HG03342 (cell line): ENCODE results near the gene HDLBP.
"Not testable (repeated sequence)": the region's sequence is repeated elsewhere in the genome, so short reads cannot be mapped to it uniquely, and the experiment has no call there.

Source experiments
- ATAC-seq: cut with Tn5 transposase; IDR thresholded peaks from one replicate; pipeline ENCODE4 v1.9.1; 2021; ENCODE audit warnings: mild to moderate bottlenecking, moderate library complexity; ENCODE audit not compliant: unreplicated experiment

Gene HDLBP

GRCh38 chr2:241330616-241330981 lies 15.1 kb upstream of the HDLBP start:
- ATAC-seq = no peak

- no peak for ATAC-seq
Observed at GRCh38 chr2:241329669-241330615, 14.5 kb upstream of the HDLBP start.

GRCh38 chr2:241325257-241325656 lies 9.8 kb upstream of the HDLBP start:
- no peak for ATAC-seq

GRCh38 chr2:241324775-241325174 lies 9.3 kb upstream of the HDLBP start:
- ATAC-seq = no peak

- ATAC-seq = no peak
Observed at GRCh38 chr2:241323778-241324177, 8.3 kb upstream of the HDLBP start.

- no peak for ATAC-seq
Observed at GRCh38 chr2:241321886-241322285, 6.4 kb upstream of the HDLBP start.

- no peak for ATAC-seq
Observed at GRCh38 chr2:241321033-241321432, 5.6 kb upstream of the HDLBP start.

- no peak for ATAC-seq
Observed at GRCh38 chr2:241320394-241320793, 4.9 kb upstream of the HDLBP start.

GRCh38 chr2:241318830-241319229 lies 3.4 kb upstream of the HDLBP start:
- ATAC-seq = not testable (repeated sequence)

- ATAC-seq = no peak
Observed at GRCh38 chr2:241317391-241317790, 1.9 kb upstream of the HDLBP start.

- no peak for ATAC-seq
Observed at GRCh38 chr2:241316825-241317224, 1.4 kb upstream of the HDLBP start.

GRCh38 chr2:241315879-241316631 lies 583 bp upstream of the HDLBP start, which contains the start of gene SEPTIN2:
Gene SEPTIN2 (plus strand): TSS chr2:241315925. CDS start chr2:241324233, 8,308 bp downstream.
- peak; percentile 38 for ATAC-seq

GRCh38 chr2:241314226-241315092 lies 1.0 kb downstream of the HDLBP start:
- no peak for ATAC-seq

- no peak for ATAC-seq
Observed at GRCh38 chr2:241313543-241314095, 1.9 kb downstream of the HDLBP start.

GRCh38 chr2:241312082-241312481 lies 3.4 kb downstream of the HDLBP start:
- no peak for ATAC-seq

GRCh38 chr2:241310917-241311566 lies 4.4 kb downstream of the HDLBP start:
- no peak for ATAC-seq

GRCh38 chr2:241309684-241310117 lies 5.8 kb downstream of the HDLBP start:
- ATAC-seq = peak; percentile 37

- ATAC-seq = no peak
Observed at GRCh38 chr2:241308832-241309500, 6.5 kb downstream of the HDLBP start.

- no peak for ATAC-seq
Observed at GRCh38 chr2:241308267-241308666, 7.2 kb downstream of the HDLBP start.
